ENCODE data around the gene WEE2. TPM values are rescaled to one million over a fixed set of nuclear protein-coding genes. Genes with fewer than 3 reads are reported as not detected.
"Not testable (repeated sequence)": the region's sequence is repeated elsewhere in the genome, so short reads cannot be mapped to it uniquely, and the experiment has no call there.

The WEE2 gene
- total and polyA plus RNA-seq, 2 of the 13 experiments (the other 11 are each of a cell fraction or from before 2014, with no cell fraction given): not detected

DNA sequence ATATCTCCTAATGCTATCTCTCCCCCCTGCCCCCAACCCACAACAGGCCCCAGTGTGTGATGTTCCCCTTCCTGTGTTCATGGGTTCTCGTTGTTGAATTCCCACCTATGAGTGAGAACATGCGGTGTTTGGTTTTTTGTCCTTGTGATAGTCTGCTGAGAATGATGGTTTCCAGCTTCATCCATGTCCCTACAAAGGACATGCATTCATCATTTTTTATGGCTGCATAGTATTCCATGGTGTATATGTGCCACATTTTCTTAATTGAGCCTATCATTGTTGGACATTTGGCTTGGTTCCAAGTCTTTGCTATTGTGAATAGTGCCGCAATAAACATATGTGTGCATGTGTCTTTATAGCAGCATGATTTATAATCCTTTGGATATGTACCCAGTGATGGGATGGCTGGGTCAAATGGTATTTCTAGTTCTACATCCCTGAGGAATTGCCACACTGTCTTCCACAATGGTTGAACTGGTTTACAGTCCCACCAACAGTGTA is 62.0 kb downstream of the WEE2 start:
- H3K9ac ChIP-seq (ENCODE audit: insufficient read depth, low read depth, low read length); POLR2A ChIA-PET; ATAC-seq: not testable (repeated sequence)

DNA sequence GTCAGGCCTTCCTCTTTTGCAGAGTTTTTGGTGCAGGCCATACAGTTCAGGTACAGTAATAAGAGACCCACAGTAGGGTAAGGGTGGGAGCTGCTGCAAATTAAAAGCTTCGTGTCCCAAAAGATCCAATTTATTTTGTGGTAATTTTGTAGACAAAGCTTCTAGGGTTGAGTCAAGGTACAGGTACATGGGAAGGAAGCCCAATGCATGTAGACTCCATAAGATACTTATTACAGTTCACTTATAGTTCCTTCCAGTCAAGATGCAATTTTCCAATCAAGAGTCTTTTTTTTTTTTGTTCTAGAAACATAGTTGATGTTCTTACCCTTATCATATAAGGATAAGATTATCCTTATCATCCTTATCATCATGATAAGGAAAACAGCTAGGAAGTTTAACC is 68.2 kb downstream of the WEE2 start, which contains the start of gene TAS2R4:
Gene TAS2R4, plus strand, starts transcription at position 301 of the 400 bp plus-strand sequence. CDS start 1,815 bp downstream, outside the sequence.
- Histone ChIP-seq H2AFZ (ENCODE audit: low read length) (no peak within 1 kb of the TSS), H3K79me2 (ENCODE audit: insufficient read depth, low read length) (no peaks in the 10 kb centered on the region), H3K4me3 (replicated peaks in 1 of 3; ENCODE audit: insufficient read depth in 1 of 3, low read depth in 2 of 3, low read length in 3 of 3) (no peak within 1 kb of the TSS), H3K4me1 (ENCODE audit: insufficient read depth, low read length) (no peaks in the 10 kb centered on the region), H4K20me1 (ENCODE audit: insufficient read depth, low read length) (no peaks in the 10 kb centered on the region), H3K9me3 (ENCODE audit: low read length) (0 out of 2 replicates have a peak, but pooled peaks cover 5% of the 10 kb centered on the region), H3K4me2 (ENCODE audit: low read depth, low read length) (no peak within 1 kb of the TSS), H3K9ac (ENCODE audit: insufficient read depth, low read depth, low read length) (no peak within 1 kb of the TSS), H3K36me3 (replicated peaks in 1 of 2; ENCODE audit: control insufficient read depth in 1 of 2, insufficient read depth in 2 of 2, low read length in 2 of 2) (peaks cover 4 to 32% of the 10 kb centered on the region in 2 experiments; a peak in 4 of 5 replicates), H3K27ac (ENCODE audit: extremely low read length, insufficient read depth, low read length) (no peak within 1 kb of the TSS), H3K27me3 (ENCODE audit: control insufficient read depth in 1 of 2, insufficient read depth in 2 of 2, low read length in 2 of 2) (no peaks in the 10 kb centered on the region)
- no peak for DNase-seq (ENCODE audit: low spot score)
- intact Hi-C loops (cut with micrococcal nuclease; ENCODE audit: unreplicated experiment) (no loop called here), in situ Hi-C loops (cut with HindIII; ENCODE audit: extremely low pct_ligation_motif_present, low pct_unique_long_range_greater_than_20kb) (no loop called here)
- 100% methylated on average over 1 of the region's 1 CpG for WGBS (ENCODE audit: low lambda C conversion rate)
- no peak for FAIRE-seq
- ATAC-seq: no peak
- no TSS peak for BruUV-seq (replicated peaks)
- POLR2A ChIA-PET: no interaction called here
- CTCF ChIA-PET (ENCODE audit: low intra/inter-chr PET ratio, low total read pairs): no interaction called here
- TF ChIP-seq TAF1 (CRISPR knock-in tag; IDR thresholded peaks at IDR 0.05): no peak
- TF ChIP-seq MAF1 (CRISPR knock-in tag; IDR thresholded peaks at IDR 0.05; ENCODE audit: borderline replicate concordance): no peak
- TF ChIP-seq, protein P1, sequence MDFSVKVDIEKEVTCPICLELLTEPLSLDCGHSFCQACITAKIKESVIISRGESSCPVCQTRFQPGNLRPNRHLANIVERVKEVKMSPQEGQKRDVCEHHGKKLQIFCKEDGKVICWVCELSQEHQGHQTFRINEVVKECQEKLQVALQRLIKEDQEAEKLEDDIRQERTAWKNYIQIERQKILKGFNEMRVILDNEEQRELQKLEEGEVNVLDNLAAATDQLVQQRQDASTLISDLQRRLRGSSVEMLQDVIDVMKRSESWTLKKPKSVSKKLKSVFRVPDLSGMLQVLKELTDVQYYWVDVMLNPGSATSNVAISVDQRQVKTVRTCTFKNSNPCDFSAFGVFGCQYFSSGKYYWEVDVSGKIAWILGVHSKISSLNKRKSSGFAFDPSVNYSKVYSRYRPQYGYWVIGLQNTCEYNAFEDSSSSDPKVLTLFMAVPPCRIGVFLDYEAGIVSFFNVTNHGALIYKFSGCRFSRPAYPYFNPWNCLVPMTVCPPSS (IDR thresholded peaks at IDR 0.05): no peak
- TF ChIP-seq CEBPG (CRISPR knock-in tag; IDR thresholded peaks at IDR 0.05): no peak
- no peak for TF ChIP-seq TAF15 (IDR thresholded peaks at IDR 0.05; ENCODE audit: low read depth, low read length, poor library complexity, severe bottlenecking)
- no peak for TF ChIP-seq ARHGAP35 (CRISPR knock-in tag; IDR thresholded peaks at IDR 0.05; ENCODE audit: borderline replicate concordance)
- no peak for TF ChIP-seq HDAC2 (CRISPR knock-in tag; IDR thresholded peaks at IDR 0.05)
- TF ChIP-seq, protein P2, sequence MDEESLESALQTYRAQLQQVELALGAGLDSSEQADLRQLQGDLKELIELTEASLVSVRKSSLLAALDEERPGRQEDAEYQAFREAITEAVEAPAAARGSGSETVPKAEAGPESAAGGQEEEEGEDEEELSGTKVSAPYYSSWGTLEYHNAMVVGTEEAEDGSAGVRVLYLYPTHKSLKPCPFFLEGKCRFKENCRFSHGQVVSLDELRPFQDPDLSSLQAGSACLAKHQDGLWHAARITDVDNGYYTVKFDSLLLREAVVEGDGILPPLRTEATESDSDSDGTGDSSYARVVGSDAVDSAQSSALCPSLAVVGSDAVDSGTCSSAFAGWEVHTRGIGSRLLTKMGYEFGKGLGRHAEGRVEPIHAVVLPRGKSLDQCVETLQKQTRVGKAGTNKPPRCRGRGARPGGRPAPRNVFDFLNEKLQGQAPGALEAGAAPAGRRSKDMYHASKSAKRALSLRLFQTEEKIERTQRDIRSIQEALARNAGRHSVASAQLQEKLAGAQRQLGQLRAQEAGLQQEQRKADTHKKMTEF (CRISPR knock-in tag; IDR thresholded peaks at IDR 0.05): no peak
- TF ChIP-seq, protein P3, sequence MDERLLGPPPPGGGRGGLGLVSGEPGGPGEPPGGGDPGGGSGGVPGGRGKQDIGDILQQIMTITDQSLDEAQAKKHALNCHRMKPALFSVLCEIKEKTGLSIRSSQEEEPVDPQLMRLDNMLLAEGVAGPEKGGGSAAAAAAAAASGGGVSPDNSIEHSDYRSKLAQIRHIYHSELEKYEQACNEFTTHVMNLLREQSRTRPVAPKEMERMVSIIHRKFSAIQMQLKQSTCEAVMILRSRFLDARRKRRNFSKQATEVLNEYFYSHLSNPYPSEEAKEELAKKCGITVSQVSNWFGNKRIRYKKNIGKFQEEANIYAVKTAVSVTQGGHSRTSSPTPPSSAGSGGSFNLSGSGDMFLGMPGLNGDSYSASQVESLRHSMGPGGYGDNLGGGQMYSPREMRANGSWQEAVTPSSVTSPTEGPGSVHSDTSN (CRISPR knock-in tag; IDR thresholded peaks at IDR 0.05): no peak
- TF ChIP-seq, protein P4, sequence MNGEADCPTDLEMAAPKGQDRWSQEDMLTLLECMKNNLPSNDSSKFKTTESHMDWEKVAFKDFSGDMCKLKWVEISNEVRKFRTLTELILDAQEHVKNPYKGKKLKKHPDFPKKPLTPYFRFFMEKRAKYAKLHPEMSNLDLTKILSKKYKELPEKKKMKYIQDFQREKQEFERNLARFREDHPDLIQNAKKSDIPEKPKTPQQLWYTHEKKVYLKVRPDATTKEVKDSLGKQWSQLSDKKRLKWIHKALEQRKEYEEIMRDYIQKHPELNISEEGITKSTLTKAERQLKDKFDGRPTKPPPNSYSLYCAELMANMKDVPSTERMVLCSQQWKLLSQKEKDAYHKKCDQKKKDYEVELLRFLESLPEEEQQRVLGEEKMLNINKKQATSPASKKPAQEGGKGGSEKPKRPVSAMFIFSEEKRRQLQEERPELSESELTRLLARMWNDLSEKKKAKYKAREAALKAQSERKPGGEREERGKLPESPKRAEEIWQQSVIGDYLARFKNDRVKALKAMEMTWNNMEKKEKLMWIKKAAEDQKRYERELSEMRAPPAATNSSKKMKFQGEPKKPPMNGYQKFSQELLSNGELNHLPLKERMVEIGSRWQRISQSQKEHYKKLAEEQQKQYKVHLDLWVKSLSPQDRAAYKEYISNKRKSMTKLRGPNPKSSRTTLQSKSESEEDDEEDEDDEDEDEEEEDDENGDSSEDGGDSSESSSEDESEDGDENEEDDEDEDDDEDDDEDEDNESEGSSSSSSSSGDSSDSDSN (CRISPR knock-in tag; IDR thresholded peaks at IDR 0.05): no peak
- TF ChIP-seq NFIB (CRISPR knock-in tag; IDR thresholded peaks at IDR 0.05; ENCODE audit: borderline replicate concordance): no peak
- TF ChIP-seq ZFP1 (CRISPR knock-in tag; IDR thresholded peaks at IDR 0.05): no peak
- TF ChIP-seq ATF7-NPFF (CRISPR knock-in tag; IDR thresholded peaks at IDR 0.05; ENCODE audit: low read depth): no peak

More for the DNA sequence above, 62.0 kb downstream of the WEE2 start:
- H3K79me2 ChIP-seq (ENCODE audit: insufficient read depth, low read length); DNase-seq (ENCODE audit: low spot score); CTCF ChIA-PET (ENCODE audit: low intra/inter-chr PET ratio, low total read pairs); H4K20me1 ChIP-seq (ENCODE audit: insufficient read depth, low read length); H3K4me3 ChIP-seq (replicated peaks in 1 of 3; ENCODE audit: insufficient read depth in 1 of 3, low read depth in 2 of 3, low read length in 3 of 3); H3K36me3 ChIP-seq (replicated peaks in 1 of 2; ENCODE audit: control insufficient read depth in 1 of 2, insufficient read depth in 2 of 2, low read length in 2 of 2); H3K27me3 ChIP-seq (ENCODE audit: control insufficient read depth in 1 of 2, insufficient read depth in 2 of 2, low read length in 2 of 2); H3K9me3 ChIP-seq (ENCODE audit: low read length); H3K4me1 ChIP-seq (ENCODE audit: insufficient read depth, low read length); in situ Hi-C loops (cut with HindIII; ENCODE audit: extremely low pct_ligation_motif_present, low pct_unique_long_range_greater_than_20kb); FAIRE-seq; BruUV-seq (replicated peaks); H2AFZ ChIP-seq (ENCODE audit: low read length); H3K27ac ChIP-seq (ENCODE audit: extremely low read length, insufficient read depth, low read length); H3K4me2 ChIP-seq (ENCODE audit: low read depth, low read length); intact Hi-C loops (cut with micrococcal nuclease; ENCODE audit: unreplicated experiment): not testable (repeated sequence)
- 98% methylated on average over 3 of the region's 3 CpGs for WGBS (ENCODE audit: low lambda C conversion rate)
